Cardiac muscle cell (in vitro differentiated cells and primary cell): ENCODE measurements around the gene EPN2. TPM values are rescaled to one million over a fixed set of nuclear protein-coding genes. Genes with fewer than 3 reads are reported as not detected.

ENCODE experiments used
- DNase-seq, 2 donors: peaks; one replicate each; pipeline versions ENCODE4 v3.0.0 to v3.0.0-alpha.2; 2010 to 2017; ENCODE audit warnings: low read depth in 1 of 2, low spot score in 1 of 2
- H3K27ac ChIP-seq: fragments of 200-600 bp; sonication (generic); 2 replicates; pipeline ENCODE4 v1.5.1; 2016
- H3K27me3 ChIP-seq: fragments of 200-600 bp; sonication (generic); 2 replicates; pipeline ENCODE4 v1.6.0; 2016; ENCODE audit warnings: control low read depth
- H3K36me3 ChIP-seq: fragments of 200-600 bp; sonication (generic); 2 replicates; pipeline ENCODE4 v1.5.1; 2016; ENCODE audit warnings: control low read depth
- H3K4me1 ChIP-seq: fragments of 200-600 bp; sonication (generic); 2 replicates; pipeline ENCODE4 v1.8.1; 2017; ENCODE audit warnings: low read depth, mild to moderate bottlenecking, mixed run types
- H3K4me3 ChIP-seq: fragments of 200-600 bp; sonication (generic); 2 replicates; pipeline ENCODE4 v1.5.1; 2016; ENCODE audit warnings: mild to moderate bottlenecking
- H3K9me3 ChIP-seq: fragments of 200-600 bp; sonication (generic); 2 replicates; pipeline ENCODE4 v1.5.1; 2017; ENCODE audit warnings: low read depth, mild to moderate bottlenecking, control low read depth
- CTCF ChIP-seq: IDR thresholded peaks from 2 replicates; pipeline ENCODE4 v1.5.1; 2012; ENCODE audit warnings: low read depth, mild to moderate bottlenecking, low read length
- polyA plus RNA-seq: library from polyadenylated mRNA; unstranded; fragments of >200 nt; fragmentation: Nextera tagmentation; extraction: Ambion mirVana; gene quantifications from 2 replicates; pipeline ENCODE4 v1.2.1, GENCODE V29; 2016
- total RNA-seq: library from RNA; depleted of rRNA; stranded (reverse); fragments of >200 nt; gene quantifications from 2 replicates; pipeline ENCODE4 v1.2.3, GENCODE V29; 2016

EPN2 gene
- total and polyA plus RNA-seq, 2 experiments from 2014 or later, result 43.5 to 45.5 TPM

- Histone ChIP-seq H3K27ac (peak overlapping the region; percentile 33), H3K4me1 (peaks cover 17% of the 10 kb centered on the region), H3K27me3 (no peaks in the 10 kb centered on the region), H3K4me3 (no peak overlapping the region), H3K36me3 (peaks cover 34% of the 10 kb centered on the region), H3K9me3 (no peaks in the 10 kb centered on the region)
- DNase-seq, result peak in 1 of 2 donors; percentile 44
- TF ChIP-seq CTCF, result no peak
Observed at GRCh38 chr17:19383681-19384470, 146.7 kb downstream of the EPN2 start.

DNA sequence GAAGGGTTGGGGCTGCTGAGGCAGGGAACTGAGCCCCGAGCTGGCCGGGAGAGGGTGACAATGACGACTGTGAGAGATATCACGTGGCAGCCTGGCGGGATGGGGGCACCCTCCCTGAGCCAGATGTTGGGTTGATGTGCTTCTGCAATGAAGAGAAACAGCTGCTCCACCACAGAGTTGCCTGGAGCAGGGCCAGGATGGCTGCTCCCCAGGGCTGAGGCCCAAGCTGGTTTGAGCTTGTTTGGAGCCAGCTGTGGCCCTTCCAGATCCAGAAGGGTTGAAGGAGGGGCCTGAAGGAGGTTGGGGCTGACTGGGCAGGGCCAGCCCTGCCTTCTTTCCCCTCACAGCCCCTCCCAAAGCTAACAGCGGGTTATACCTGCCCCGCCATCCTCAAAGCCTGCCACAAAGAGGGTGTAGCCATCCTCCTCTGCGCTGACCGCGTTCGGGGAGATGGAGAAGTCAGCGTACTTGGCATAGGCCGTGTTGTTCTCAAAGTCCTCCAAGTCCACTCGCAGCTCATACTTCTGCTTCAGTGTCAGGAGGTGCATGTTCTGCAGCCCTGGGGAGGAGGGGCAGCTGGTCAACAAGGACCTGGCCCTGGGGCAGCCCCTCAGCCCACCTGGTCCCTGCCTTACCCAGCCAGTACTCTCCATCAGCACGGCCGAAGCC is 147.7 kb downstream of the EPN2 start:
- Histone ChIP-seq H3K4me3 (no peak overlapping the region), H3K36me3 (peaks cover 34% of the 10 kb centered on the region)
- peak in 1 of 2 donors; percentile 98 for DNase-seq

DNA sequence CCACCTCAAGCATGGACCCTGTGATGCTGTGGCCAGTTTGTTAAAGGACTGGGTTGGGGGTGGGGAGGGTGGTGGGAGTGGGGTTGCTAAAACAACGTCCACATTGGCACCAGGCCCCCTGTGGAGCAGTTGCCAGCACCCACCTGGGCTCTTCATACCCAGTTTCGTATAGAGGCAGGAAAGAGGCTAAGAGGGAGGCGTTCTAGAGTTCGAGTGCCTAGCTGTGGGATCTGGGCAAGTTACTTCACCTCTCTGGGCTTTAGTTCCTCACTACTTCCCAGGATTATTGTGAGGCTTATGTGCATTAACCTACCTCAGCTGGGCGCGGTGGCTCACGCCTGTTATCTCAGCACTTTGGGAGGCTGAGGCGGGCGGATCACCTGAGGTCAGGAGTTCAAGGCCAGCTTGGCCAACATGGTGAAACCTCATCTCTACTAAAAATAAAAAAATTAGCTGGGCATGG is 148.4 kb downstream of the EPN2 start:
- H3K36me3 ChIP-seq, result peaks cover 27% of the 10 kb centered on the region
- peaks cover 22% of the 10 kb centered on the region for H3K4me1 ChIP-seq
- H3K9me3 ChIP-seq, result no peaks in the 10 kb centered on the region
- H3K27me3 ChIP-seq, result no peaks in the 10 kb centered on the region
- H3K4me3 ChIP-seq, result no peak overlapping the region
- DNase-seq, result no peak
- no peak for TF ChIP-seq CTCF
- peak overlapping the region; percentile 22 for H3K27ac ChIP-seq

More for the DNA sequence above, 147.7 kb downstream of the EPN2 start:
- Histone ChIP-seq H3K27me3 (no peaks in the 10 kb centered on the region), H3K4me1 (peaks cover 19% of the 10 kb centered on the region), H3K9me3 (no peaks in the 10 kb centered on the region), H3K27ac (peak overlapping the region; percentile 33)
- TF ChIP-seq CTCF, result no peak

Other genes starting within 250 kb of the EPN2 start
- 2.7 and 8.0 TPM in 2 replicates for gene FAM83G, start 232.6 kb upstream of the EPN2 start, total RNA-seq
- gene FAM83G, start 232.6 kb upstream of the EPN2 start, polyA plus RNA-seq, result 0.83 and 3.3 TPM in 2 replicates
- 0.46 and 1.5 TPM in 2 replicates for gene GRAP, start 190.4 kb upstream of the EPN2 start, total RNA-seq
- 0.80 TPM in 1 of 2 replicates, not detected in the other for gene GRAP, start 190.4 kb upstream of the EPN2 start, polyA plus RNA-seq
- 0.57 TPM in 1 of 2 replicates, not detected in the other for gene GRAPL, start 109.8 kb upstream of the EPN2 start, total RNA-seq
- not detected in 2 replicates for gene GRAPL, start 109.8 kb upstream of the EPN2 start, polyA plus RNA-seq
- 54.0 and 54.5 TPM in 2 replicates for gene B9D1, start 125.4 kb downstream of the EPN2 start, total RNA-seq
- 58.7 and 65.7 TPM in 2 replicates for gene B9D1, start 125.4 kb downstream of the EPN2 start, polyA plus RNA-seq
- 26.8 and 27.1 TPM in 2 replicates for gene MAPK7, start 141.1 kb downstream of the EPN2 start, total RNA-seq
- gene MAPK7, start 141.1 kb downstream of the EPN2 start, polyA plus RNA-seq, result 29.7 and 33.0 TPM in 2 replicates
- 14.1 and 16.7 TPM in 2 replicates for gene MFAP4, start 149.8 kb downstream of the EPN2 start, total RNA-seq
- gene MFAP4, start 149.8 kb downstream of the EPN2 start, polyA plus RNA-seq, result 22.6 and 23.4 TPM in 2 replicates
- 1.2 and 2.6 TPM in 2 replicates for gene RNF112, start 173.9 kb downstream of the EPN2 start, total RNA-seq
- gene RNF112, start 173.9 kb downstream of the EPN2 start, polyA plus RNA-seq, result 0.66 and 0.79 TPM in 2 replicates